IMR-90 (cell line): ENCODE measurements around the gene GTPBP3. TPM values are rescaled to one million over a fixed set of nuclear protein-coding genes. Genes with fewer than 3 reads are reported as not detected.

ENCODE experiments used
- ATAC-seq: fragments of 200-7000 bp; cut with Tn5 transposase; 2 replicates; pipeline ENCODE4 v1.9.1; 2020; ENCODE audit warnings: low read depth, mild to moderate bottlenecking, moderate library complexity
- BruUV-seq: library from RNA; stranded (reverse); fragments of 400-500 nt; replicated peaks from 2 replicates; lab custom pipeline; 2021; lab: Mats Ljungman, UMichigan
- CTCF ChIA-PET: fragments of 300-600 bp; formaldehyde crosslinking; extraction: SDS; loops from one replicate; lab custom pipeline; 2021; ENCODE audit warnings: antibody characterized with exemption; lab: Yijun Ruan, JAX
- POLR2A ChIA-PET: fragments of 300-600 bp; sonication (Branson Sonifier 250); formaldehyde crosslinking; loops from one replicate; lab custom pipeline; 2022; ENCODE audit warnings: antibody characterized with exemption; ENCODE audit not compliant: unreplicated experiment; lab: Charles Lee
- DNase-seq: peaks from one replicate; pipeline ENCODE4 v3.0.0; 2013
- H2AFZ ChIP-seq: replicated peaks from 2 replicates; pipeline ENCODE3; 2013; ENCODE audit warnings: low read length, mild to moderate bottlenecking; ENCODE audit not compliant: poor library complexity
- H2AK5ac ChIP-seq: 2 replicates; pipeline ENCODE4 v1.6.1; 2013; ENCODE audit warnings: low read depth, low read length, inconsistent platforms
- H2AK9ac ChIP-seq: replicated peaks from 2 replicates; pipeline ENCODE3; 2013; ENCODE audit warnings: mild to moderate bottlenecking, low read depth, low read length, moderate library complexity; ENCODE audit not compliant: poor library complexity
- H2BK120ac ChIP-seq: 2 replicates; pipeline ENCODE4 v1.6.1; 2013; ENCODE audit warnings: low read depth, low read length, inconsistent platforms
- H2BK15ac ChIP-seq: 3 replicates; pipeline ENCODE4 v1.6.1; 2013; ENCODE audit warnings: low read depth, low read length, inconsistent platforms
- H2BK20ac ChIP-seq: 2 replicates; pipeline ENCODE4 v1.6.1; 2013; ENCODE audit warnings: low read depth, mild to moderate bottlenecking, inconsistent platforms, low read length, moderate library complexity
- H2BK5ac ChIP-seq: 2 replicates; pipeline ENCODE4 v1.6.1; 2013; ENCODE audit warnings: mild to moderate bottlenecking, low read depth, low read length, inconsistent platforms; ENCODE audit not compliant: poor library complexity, severe bottlenecking
- H3K14ac ChIP-seq: replicated peaks from 2 replicates; pipeline ENCODE4 v1.6.1; 2013; ENCODE audit warnings: low read depth, low read length, inconsistent platforms
- H3K18ac ChIP-seq: 2 replicates; pipeline ENCODE4 v1.6.1; 2013; ENCODE audit warnings: low read depth, low read length, control low read depth
- H3K23ac ChIP-seq: 2 replicates; pipeline ENCODE4 v1.6.1; 2013; ENCODE audit warnings: low read depth, low read length, inconsistent platforms
- H3K27ac ChIP-seq: 2 replicates; pipeline ENCODE4 v1.5.1; 2013; ENCODE audit warnings: mild to moderate bottlenecking, control low read depth, low read length; ENCODE audit not compliant: insufficient read depth
- H3K27me3 ChIP-seq: 2 replicates; pipeline ENCODE4 v1.6.1; 2013; ENCODE audit warnings: low read length; ENCODE audit not compliant: control insufficient read depth, insufficient read depth
- H3K36me3 ChIP-seq: 2 replicates; pipeline ENCODE4 v1.6.1; 2013; ENCODE audit warnings: low read length, mixed read lengths; ENCODE audit not compliant: control insufficient read depth, insufficient read depth
- H3K4ac ChIP-seq: 2 replicates; pipeline ENCODE4 v1.6.1; 2013; ENCODE audit warnings: low read depth, low read length, inconsistent platforms
- H3K4me1 ChIP-seq: 2 replicates; pipeline ENCODE4 v1.6.1; 2013; ENCODE audit warnings: low read length, mixed read lengths; ENCODE audit not compliant: control insufficient read depth, insufficient read depth
- H3K4me2 ChIP-seq: 2 replicates; pipeline ENCODE4 v1.6.1; 2013; ENCODE audit warnings: low read depth, mild to moderate bottlenecking, control low read depth, low read length, moderate library complexity
- H3K4me3 ChIP-seq: 2 replicates; pipeline ENCODE4 v1.5.1; 2013; ENCODE audit warnings: low read depth, mild to moderate bottlenecking, control low read depth, low read length, moderate library complexity; ENCODE audit not compliant: insufficient read depth
- H3K56ac ChIP-seq: 2 replicates; pipeline ENCODE4 v1.6.1; 2013; ENCODE audit warnings: low read length, inconsistent platforms; ENCODE audit not compliant: insufficient read depth; ENCODE audit errors: extremely low read depth
- H3K79me1 ChIP-seq, 2 experiments: 2 replicates each; pipeline ENCODE4 v1.6.1; 2013; ENCODE audit warnings: low read length in 2 of 2, inconsistent platforms in 1 of 2, low read depth in 1 of 2
- H3K9ac ChIP-seq: 2 replicates; pipeline ENCODE4 v1.6.1; 2013; ENCODE audit warnings: low read depth, low read length, control low read depth
- H3K9me1 ChIP-seq: 2 replicates; pipeline ENCODE4 v1.6.1; 2013; ENCODE audit warnings: low read length, inconsistent platforms; ENCODE audit not compliant: insufficient read depth
- H3K9me3 ChIP-seq: 2 replicates; pipeline ENCODE4 v1.6.1; 2013; ENCODE audit warnings: low read length; ENCODE audit not compliant: control insufficient read depth, insufficient read depth
- H4K20me1 ChIP-seq: 2 replicates; pipeline ENCODE4 v1.6.1; 2013; ENCODE audit warnings: low read length, inconsistent platforms; ENCODE audit not compliant: insufficient read depth
- H4K5ac ChIP-seq: 2 replicates; pipeline ENCODE4 v1.6.1; 2013; ENCODE audit warnings: mild to moderate bottlenecking, low read depth, low read length, control low read depth
- H4K8ac ChIP-seq, 2 experiments: 2 replicates each; pipeline ENCODE4 v1.6.1; 2013; ENCODE audit warnings: low read depth in 2 of 2, low read length in 2 of 2, control low read depth in 1 of 2, inconsistent platforms in 1 of 2
- H4K91ac ChIP-seq: 2 replicates; pipeline ENCODE4 v1.6.1; 2013; ENCODE audit warnings: low read depth, low read length, inconsistent platforms; ENCODE audit not compliant: insufficient read depth
- CEBPB ChIP-seq: IDR thresholded peaks from 2 replicates; pipeline ENCODE4 v1.6.1; 2012; ENCODE audit warnings: low read depth, low read length, improper control_type of control experiment
- MXI1 ChIP-seq: IDR thresholded peaks from 2 replicates; pipeline ENCODE4 v1.6.1; 2012; ENCODE audit warnings: low read depth, mild to moderate bottlenecking, low read length, moderate library complexity, borderline replicate concordance
- POLR2A ChIP-seq: IDR thresholded peaks from 2 replicates; pipeline ENCODE4 v1.6.1; 2012; ENCODE audit warnings: mild to moderate bottlenecking, low read depth, low read length
- RCOR1 ChIP-seq: IDR thresholded peaks from 2 replicates; pipeline ENCODE4 v1.6.1; 2012; ENCODE audit warnings: mild to moderate bottlenecking, low read length, improper control_type of control experiment; ENCODE audit not compliant: insufficient replicate concordance
- WGBS, 2 experiments: methylation state at CpG; one replicate each; pipeline versions ENCODE4 v1.1.5 to v1.1.7; 2013; ENCODE audit warnings: missing lambda C conversion rate in 2 of 2; ENCODE audit not compliant: insufficient read length in 1 of 2; ENCODE audit errors: extremely low coverage in 2 of 2; 5-methylcytosine and 5-hydroxymethylcytosine counted together
- dilution Hi-C: fragments of 300-500 bp; cut with HindIII; formaldehyde crosslinking; loops from one replicate; pipeline ENCODE4 v1.14.3; 2018; ENCODE audit warnings: low sequenced_read_pairs; ENCODE audit not compliant: unreplicated experiment
- in situ Hi-C: fragments of 300-500 bp; cut with MboI; formaldehyde crosslinking; loops from 3 replicates; pipeline ENCODE4 v1.14.3; 2019; ENCODE audit warnings: low sequenced_read_pairs, inconsistent platforms, mixed read lengths
- intact Hi-C: fragments of 100-400 bp; cut with micrococcal nuclease; formaldehyde crosslinking; loops from 2 replicates; pipeline ENCODE4 v1.10.0; 2022
- polyA plus RNA-seq, 3 experiments: library from polyadenylated mRNA; depleted of rRNA; stranded (reverse); fragments of >200 nt; gene quantifications; 2 replicates each; pipeline ENCODE4 v1.2.3, GENCODE V29; 2012; ENCODE audit warnings: low replicate concordance in 1 of 3
- total RNA-seq: library from RNA; depleted of rRNA; stranded (reverse); fragments of >200 nt; gene quantifications from 2 replicates; pipeline ENCODE4 v1.2.3, GENCODE V29; 2012

The GTPBP3 gene
- total and polyA plus RNA-seq, 2 of the 4 experiments (the other 2 are of a cell fraction): 4.3 to 15.1 TPM

DNA sequence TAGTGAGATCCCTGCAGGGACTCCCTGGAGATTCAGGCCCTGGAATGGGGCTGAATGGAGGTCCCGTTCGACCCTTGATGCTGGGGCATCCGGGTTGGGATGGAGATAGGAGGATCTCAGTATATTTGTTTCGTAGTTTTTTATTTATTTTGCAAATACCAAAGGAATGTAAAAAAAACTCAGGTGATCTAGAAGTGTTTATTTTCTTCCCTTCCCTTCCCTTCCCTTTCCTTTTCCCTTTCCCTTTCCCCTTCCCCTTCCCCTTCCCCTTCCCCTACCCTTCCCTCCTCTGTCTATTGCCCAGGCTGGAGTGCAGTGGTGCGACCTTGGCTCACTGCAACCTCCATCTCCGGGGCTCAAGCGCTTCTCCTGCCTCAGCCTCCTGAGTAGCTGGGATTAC, 4.5 kb downstream of the GTPBP3 start:
- POLR2A ChIA-PET: no interaction called here
- ATAC-seq (no peak), DNase-seq (no peak)
- no peak overlapping the region for H4K5ac ChIP-seq
- no peak overlapping the region for H3K4me2 ChIP-seq
- no peaks in the 10 kb centered on the region for H4K20me1 ChIP-seq
- H2BK15ac ChIP-seq: no peak overlapping the region
- H4K91ac ChIP-seq: no peak overlapping the region
- H2BK20ac ChIP-seq: no peak overlapping the region
- H3K4me1 ChIP-seq: peaks cover 4% of the 10 kb centered on the region
- no peak overlapping the region for H2AK5ac ChIP-seq
- no peaks in the 10 kb centered on the region for H3K9me1 ChIP-seq
- BruUV-seq: no TSS peak
- H3K23ac ChIP-seq: no peak overlapping the region
- H3K36me3 ChIP-seq: peaks cover 5% of the 10 kb centered on the region; the same call in 1 of the 2 replicates
- no peak overlapping the region for H3K18ac ChIP-seq
- no peak overlapping the region for H3K4ac ChIP-seq
- H3K27me3 ChIP-seq: no peaks in the 10 kb centered on the region
- H2BK120ac ChIP-seq: no peak overlapping the region
- H3K27ac ChIP-seq: no peak overlapping the region
- no peak overlapping the region for H3K9ac ChIP-seq
- dilution Hi-C loops (no loop called here), intact Hi-C loops (no loop called here), in situ Hi-C loops (no loop called here)
- 88% methylated on average over 1 of the region's 7 CpGs; no CpG with 5 or more reads in 1 of the 2 experiments for WGBS, 2 experiments
- H3K14ac ChIP-seq: no peak overlapping the region
- no peak overlapping the region for H2BK5ac ChIP-seq
- H2AFZ ChIP-seq: no peak overlapping the region
- H3K56ac ChIP-seq: no peak overlapping the region
- no peak for TF ChIP-seq POLR2A
- no peak for TF ChIP-seq RCOR1
- TF ChIP-seq CEBPB: no peak
- TF ChIP-seq MXI1: no peak
- CTCF ChIA-PET: no interaction called here
- no peak overlapping the region for H2AK9ac ChIP-seq
- H3K79me1 ChIP-seq: peaks cover 7 to 15% of the 10 kb centered on the region in 2 experiments; a peak in 3 of 4 replicates
- no peak overlapping the region for H3K4me3 ChIP-seq
- no peaks in the 10 kb centered on the region for H3K9me3 ChIP-seq
- H4K8ac ChIP-seq: no peak overlapping the region
